ENCODE measurements around the gene USP14.

The USP14 gene

GRCh38 chr18:227374-227773, 69.0 kb downstream of the USP14 start:
- no peaks in the 10 kb centered on the region for H3K4me1 ChIP-seq (ENCODE audit: low read length)
- no peaks in the 10 kb centered on the region for H4K20me1 ChIP-seq (ENCODE audit: insufficient read depth, low read length)
- no peaks in the 10 kb centered on the region for H3K79me2 ChIP-seq (ENCODE audit: low read length)
- no peak overlapping the region for H3K4me3 ChIP-seq (ENCODE audit: low read length)
- H3K9me3 ChIP-seq (replicated peaks; ENCODE audit: insufficient read depth, low read length) = no peaks in the 10 kb centered on the region
- no peaks in the 10 kb centered on the region for H3K27me3 ChIP-seq (replicated peaks; ENCODE audit: insufficient read depth, low read length)
- no peaks in the 10 kb centered on the region; the same call in 1 of the 2 replicates for H3K36me3 ChIP-seq (replicated peaks; ENCODE audit: insufficient read depth, low read length)
- DNase-seq = no peak
- no peaks in the 10 kb centered on the region for H3K9me2 ChIP-seq (replicated peaks; ENCODE audit: insufficient read depth, low read length)
- H3K27ac ChIP-seq (ENCODE audit: low read length) = no peak overlapping the region
- H2AFZ ChIP-seq (ENCODE audit: low read length) = no peak overlapping the region
- H3K9ac ChIP-seq (ENCODE audit: low read length) = no peak overlapping the region
- H3K4me2 ChIP-seq (ENCODE audit: low read depth, low read length) = no peak overlapping the region
- no peak for TF ChIP-seq CTCF (IDR thresholded peaks at IDR 0.05; ENCODE audit: low read length)
- TF ChIP-seq EZH2 (optimal IDR thresholded peaks at IDR 0.05; ENCODE audit: low read depth, low read length) = no peak
- no peak for TF ChIP-seq EZH2phosphoT487 (IDR thresholded peaks at IDR 0.05; ENCODE audit: low read length)
- no peaks in the 10 kb centered on the region for H3F3A ChIP-seq (ENCODE audit: insufficient read depth, low read length)

DNA sequence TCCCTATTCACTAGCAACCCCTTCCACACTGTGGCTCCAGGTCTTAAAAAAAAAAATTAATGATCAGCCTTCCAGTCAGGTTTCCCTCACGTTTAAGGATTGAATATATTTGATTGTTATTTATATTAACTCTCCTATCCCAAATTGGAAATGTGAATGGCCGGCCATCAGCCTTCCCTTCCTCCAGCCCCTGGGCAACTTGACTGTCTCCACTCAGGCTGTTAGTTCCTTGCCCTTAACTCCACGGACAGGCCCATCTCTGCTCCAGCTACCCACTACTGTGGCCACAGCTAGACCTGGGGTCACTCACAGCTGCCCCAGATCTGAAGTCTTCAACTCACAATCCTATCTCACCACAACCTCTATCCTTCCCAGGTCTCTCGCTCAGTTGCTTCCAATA, 69.5 kb downstream of the USP14 start:
- H3K27me3 ChIP-seq (replicated peaks; ENCODE audit: insufficient read depth, low read length) = no peaks in the 10 kb centered on the region
- DNase-seq = no peak
- no peaks in the 10 kb centered on the region for H3K79me2 ChIP-seq (ENCODE audit: low read length)
- no peak overlapping the region for H3K4me2 ChIP-seq (ENCODE audit: low read depth, low read length)
- no peak for TF ChIP-seq EZH2phosphoT487 (IDR thresholded peaks at IDR 0.05; ENCODE audit: low read length)
- no peak for TF ChIP-seq EZH2 (optimal IDR thresholded peaks at IDR 0.05; ENCODE audit: low read depth, low read length)
- no peak for TF ChIP-seq CTCF (IDR thresholded peaks at IDR 0.05; ENCODE audit: low read length)
- H3F3A ChIP-seq (ENCODE audit: insufficient read depth, low read length) = no peaks in the 10 kb centered on the region
- no peak overlapping the region for H3K9ac ChIP-seq (ENCODE audit: low read length)
- no peak overlapping the region for H3K27ac ChIP-seq (ENCODE audit: low read length)
- H3K9me2 ChIP-seq (replicated peaks; ENCODE audit: insufficient read depth, low read length) = no peaks in the 10 kb centered on the region
- H3K4me1 ChIP-seq (ENCODE audit: low read length) = no peaks in the 10 kb centered on the region
- H4K20me1 ChIP-seq (ENCODE audit: insufficient read depth, low read length) = no peaks in the 10 kb centered on the region
- H3K4me3 ChIP-seq (ENCODE audit: low read length) = no peak overlapping the region
- no peaks in the 10 kb centered on the region; the same call in 1 of the 2 replicates for H3K36me3 ChIP-seq (replicated peaks; ENCODE audit: insufficient read depth, low read length)
- H3K9me3 ChIP-seq (replicated peaks; ENCODE audit: insufficient read depth, low read length) = no peaks in the 10 kb centered on the region
- H2AFZ ChIP-seq (ENCODE audit: low read length) = no peak overlapping the region

- Histone ChIP-seq H3K79me2 (ENCODE audit: low read length) (no peaks in the 10 kb centered on the region), H3K4me2 (ENCODE audit: low read depth, low read length) (no peak overlapping the region), H3K9me2 (replicated peaks; ENCODE audit: insufficient read depth, low read length) (no peaks in the 10 kb centered on the region), H3K9ac (ENCODE audit: low read length) (no peak overlapping the region), H3K4me3 (ENCODE audit: low read length) (no peak overlapping the region), H3F3A (ENCODE audit: insufficient read depth, low read length) (no peaks in the 10 kb centered on the region), H3K36me3 (replicated peaks; ENCODE audit: insufficient read depth, low read length) (no peaks in the 10 kb centered on the region; the same call in 1 of the 2 replicates), H3K9me3 (replicated peaks; ENCODE audit: insufficient read depth, low read length) (no peaks in the 10 kb centered on the region), H2AFZ (ENCODE audit: low read length) (no peak overlapping the region), H3K27ac (ENCODE audit: low read length) (no peak overlapping the region), H3K27me3 (replicated peaks; ENCODE audit: insufficient read depth, low read length) (no peaks in the 10 kb centered on the region), H3K4me1 (ENCODE audit: low read length) (no peaks in the 10 kb centered on the region), H4K20me1 (ENCODE audit: insufficient read depth, low read length) (no peaks in the 10 kb centered on the region)
- TF ChIP-seq EZH2 (optimal IDR thresholded peaks at IDR 0.05; ENCODE audit: low read depth, low read length) = no peak
- TF ChIP-seq CTCF (IDR thresholded peaks at IDR 0.05; ENCODE audit: low read length) = no peak
- no peak for TF ChIP-seq EZH2phosphoT487 (IDR thresholded peaks at IDR 0.05; ENCODE audit: low read length)
- DNase-seq = no peak
These were observed 70.2 kb downstream of the USP14 start for GRCh38 chr18:228586-228985.
